ENCODE data around the gene POLR1G.
"Not testable (repeated sequence)": the region's sequence is repeated elsewhere in the genome, so short reads cannot be mapped to it uniquely, and the experiment has no call there.

DNA sequence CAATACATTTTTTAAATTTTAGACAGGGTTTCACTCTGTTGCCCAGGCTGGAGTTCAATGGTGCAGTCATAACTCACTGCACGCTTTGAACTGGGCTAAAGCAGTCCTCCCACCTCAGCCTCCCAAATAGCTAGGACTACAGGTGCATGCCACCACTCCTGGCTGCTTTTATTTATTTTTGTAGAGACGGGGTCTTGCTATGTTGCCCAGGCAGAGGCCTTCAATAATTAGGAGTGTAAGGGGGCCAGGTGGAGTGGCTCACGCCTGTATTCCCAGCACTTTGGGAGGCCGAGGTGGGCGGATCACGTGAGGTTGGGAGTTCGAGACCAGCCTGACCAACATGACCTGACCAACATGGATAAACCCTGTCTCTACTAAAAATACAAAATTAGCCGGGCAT lies 26.1 kb downstream of the POLR1G start:
- TF ChIP-seq, protein P1, sequence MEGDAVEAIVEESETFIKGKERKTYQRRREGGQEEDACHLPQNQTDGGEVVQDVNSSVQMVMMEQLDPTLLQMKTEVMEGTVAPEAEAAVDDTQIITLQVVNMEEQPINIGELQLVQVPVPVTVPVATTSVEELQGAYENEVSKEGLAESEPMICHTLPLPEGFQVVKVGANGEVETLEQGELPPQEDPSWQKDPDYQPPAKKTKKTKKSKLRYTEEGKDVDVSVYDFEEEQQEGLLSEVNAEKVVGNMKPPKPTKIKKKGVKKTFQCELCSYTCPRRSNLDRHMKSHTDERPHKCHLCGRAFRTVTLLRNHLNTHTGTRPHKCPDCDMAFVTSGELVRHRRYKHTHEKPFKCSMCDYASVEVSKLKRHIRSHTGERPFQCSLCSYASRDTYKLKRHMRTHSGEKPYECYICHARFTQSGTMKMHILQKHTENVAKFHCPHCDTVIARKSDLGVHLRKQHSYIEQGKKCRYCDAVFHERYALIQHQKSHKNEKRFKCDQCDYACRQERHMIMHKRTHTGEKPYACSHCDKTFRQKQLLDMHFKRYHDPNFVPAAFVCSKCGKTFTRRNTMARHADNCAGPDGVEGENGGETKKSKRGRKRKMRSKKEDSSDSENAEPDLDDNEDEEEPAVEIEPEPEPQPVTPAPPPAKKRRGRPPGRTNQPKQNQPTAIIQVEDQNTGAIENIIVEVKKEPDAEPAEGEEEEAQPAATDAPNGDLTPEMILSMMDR (IDR thresholded peaks at IDR 0.05): not testable (repeated sequence)
- TF ChIP-seq EP300 (IDR thresholded peaks at IDR 0.05): not testable (repeated sequence)

Data from suprapubic skin (tissue), 3 donors.